ENCODE results near the gene EVC. TPM values are rescaled to one million over a fixed set of nuclear protein-coding genes. Genes with fewer than 3 reads are reported as not detected.

The EVC gene
- total RNA-seq, 1 donor from 2014 or later: 41.4 TPM

DNA sequence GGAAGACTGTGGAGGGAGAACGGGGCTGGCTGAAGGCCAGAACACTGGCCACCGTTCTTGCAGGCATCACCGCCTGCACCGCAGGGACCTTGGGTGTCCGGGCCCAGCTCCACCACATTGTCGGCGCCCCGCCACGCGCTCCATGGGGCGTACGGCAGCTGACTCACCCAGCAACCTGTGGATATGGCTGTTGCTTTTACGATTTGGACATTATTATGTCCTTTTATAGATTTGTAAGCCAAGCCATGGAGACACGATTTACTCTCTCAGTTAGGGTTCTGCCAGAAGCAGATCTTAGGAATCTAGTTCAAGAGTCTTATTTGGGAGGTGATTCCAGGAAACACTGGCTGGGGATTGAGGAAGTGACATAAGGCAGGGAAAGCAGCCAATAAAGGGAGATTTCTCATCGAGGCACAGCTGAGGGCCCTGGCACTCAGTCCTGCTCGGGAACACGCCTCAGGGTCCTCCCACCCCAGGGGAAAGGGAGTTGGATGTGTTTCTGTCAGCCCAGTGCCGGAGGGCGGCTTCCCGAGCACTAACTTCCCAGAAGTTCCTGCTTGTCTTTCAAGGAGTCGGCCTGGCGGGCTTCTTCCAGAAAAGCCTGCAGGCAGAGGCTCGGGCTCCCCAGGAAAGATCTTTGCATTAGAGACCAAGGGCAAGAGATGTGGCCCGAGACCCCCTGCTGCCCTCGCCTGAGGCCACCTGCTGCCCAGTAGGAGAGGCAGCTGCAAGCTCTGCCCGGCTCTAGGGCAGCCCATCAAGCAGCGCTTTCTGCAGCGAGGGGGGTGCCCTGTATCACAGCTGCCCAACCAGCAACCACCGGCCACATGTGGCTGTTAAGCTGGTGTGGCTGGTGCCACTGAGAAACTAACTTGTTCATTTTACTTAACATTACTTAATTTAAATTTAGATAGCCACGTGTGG lies 129.0 kb downstream of the EVC start:
- Histone ChIP-seq H3K27me3 (ENCODE audit: control insufficient read depth, insufficient read depth, low read length) (peaks cover 4% of the 10 kb centered on the region), H3K4me3 (ENCODE audit: low read depth, low read length) (no peak overlapping the region), H3K36me3 (ENCODE audit: control insufficient read depth, insufficient read depth, low read length) (no peaks in the 10 kb centered on the region)
- TF ChIP-seq, protein P1, sequence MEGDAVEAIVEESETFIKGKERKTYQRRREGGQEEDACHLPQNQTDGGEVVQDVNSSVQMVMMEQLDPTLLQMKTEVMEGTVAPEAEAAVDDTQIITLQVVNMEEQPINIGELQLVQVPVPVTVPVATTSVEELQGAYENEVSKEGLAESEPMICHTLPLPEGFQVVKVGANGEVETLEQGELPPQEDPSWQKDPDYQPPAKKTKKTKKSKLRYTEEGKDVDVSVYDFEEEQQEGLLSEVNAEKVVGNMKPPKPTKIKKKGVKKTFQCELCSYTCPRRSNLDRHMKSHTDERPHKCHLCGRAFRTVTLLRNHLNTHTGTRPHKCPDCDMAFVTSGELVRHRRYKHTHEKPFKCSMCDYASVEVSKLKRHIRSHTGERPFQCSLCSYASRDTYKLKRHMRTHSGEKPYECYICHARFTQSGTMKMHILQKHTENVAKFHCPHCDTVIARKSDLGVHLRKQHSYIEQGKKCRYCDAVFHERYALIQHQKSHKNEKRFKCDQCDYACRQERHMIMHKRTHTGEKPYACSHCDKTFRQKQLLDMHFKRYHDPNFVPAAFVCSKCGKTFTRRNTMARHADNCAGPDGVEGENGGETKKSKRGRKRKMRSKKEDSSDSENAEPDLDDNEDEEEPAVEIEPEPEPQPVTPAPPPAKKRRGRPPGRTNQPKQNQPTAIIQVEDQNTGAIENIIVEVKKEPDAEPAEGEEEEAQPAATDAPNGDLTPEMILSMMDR (IDR thresholded peaks at IDR 0.05; ENCODE audit: insufficient read depth, low read length, poor library complexity, severe bottlenecking): no peak
- DNase-seq (ENCODE audit: low read depth): no peak

- H3K27me3 ChIP-seq (ENCODE audit: control insufficient read depth, insufficient read depth, low read length): peaks cover 3% of the 10 kb centered on the region
- DNase-seq (ENCODE audit: low read depth): no peak
- H3K4me3 ChIP-seq (ENCODE audit: low read depth, low read length): no peak overlapping the region
- H3K36me3 ChIP-seq (ENCODE audit: control insufficient read depth, insufficient read depth, low read length): no peaks in the 10 kb centered on the region
- TF ChIP-seq, protein P1 (IDR thresholded peaks at IDR 0.05; ENCODE audit: insufficient read depth, low read length, poor library complexity, severe bottlenecking): no peak
These were observed 131.5 kb downstream of the EVC start for GRCh38 chr4:5842456-5842855.

GRCh38 chr4:5843573-5844530 lies 132.9 kb downstream of the EVC start:
- Histone ChIP-seq H3K4me3 (ENCODE audit: low read depth, low read length) (no peak overlapping the region), H3K36me3 (ENCODE audit: control insufficient read depth, insufficient read depth, low read length) (no peaks in the 10 kb centered on the region), H3K27me3 (ENCODE audit: control insufficient read depth, insufficient read depth, low read length) (peaks cover 3% of the 10 kb centered on the region)
- TF ChIP-seq, protein P1 (IDR thresholded peaks at IDR 0.05; ENCODE audit: insufficient read depth, low read length, poor library complexity, severe bottlenecking): no peak
- no peak for DNase-seq (ENCODE audit: low read depth)

- Histone ChIP-seq H3K36me3 (ENCODE audit: control insufficient read depth, insufficient read depth, low read length) (no peaks in the 10 kb centered on the region), H3K27me3 (ENCODE audit: control insufficient read depth, insufficient read depth, low read length) (peaks cover 3% of the 10 kb centered on the region), H3K4me3 (ENCODE audit: low read depth, low read length) (no peak overlapping the region)
- no peak for DNase-seq (ENCODE audit: low read depth)
- TF ChIP-seq, protein P1 (IDR thresholded peaks at IDR 0.05; ENCODE audit: insufficient read depth, low read length, poor library complexity, severe bottlenecking): no peak
These were observed 134.3 kb downstream of the EVC start for GRCh38 chr4:5845035-5845905.

DNA sequence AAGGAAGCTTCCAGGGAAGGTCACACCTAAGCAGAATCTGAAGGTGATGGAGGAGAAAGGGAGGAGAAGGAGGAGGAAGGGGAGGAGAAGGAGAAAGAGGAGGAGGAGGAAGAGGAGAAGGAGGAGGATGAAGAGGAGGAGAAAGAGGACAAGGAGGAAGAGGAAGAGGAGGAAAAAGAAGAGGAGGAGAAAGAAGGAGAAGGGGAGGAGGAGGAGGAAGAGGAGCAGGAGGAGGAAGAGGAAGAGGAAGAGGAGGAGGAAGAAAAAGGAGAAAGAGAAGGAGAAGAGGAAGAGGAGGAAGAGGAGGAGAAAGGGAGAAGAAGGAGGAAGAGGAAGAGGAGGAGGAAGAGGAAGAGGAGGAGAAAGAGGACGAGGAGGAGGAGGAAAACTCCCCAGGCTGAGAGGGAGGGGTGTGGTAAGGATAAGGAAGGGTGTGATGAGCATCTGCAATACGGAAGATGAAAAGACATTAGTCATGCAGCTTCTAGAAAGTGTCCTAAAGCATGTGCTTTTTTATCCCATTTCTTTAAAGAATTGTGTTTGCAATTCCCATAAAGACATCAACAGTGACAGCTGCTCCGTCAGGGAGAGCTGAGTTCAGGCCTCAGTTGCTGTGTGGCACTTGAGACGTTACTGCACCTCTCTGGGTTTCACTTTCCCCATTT lies 140.8 kb downstream of the EVC start:
- no peak overlapping the region for H3K4me3 ChIP-seq (ENCODE audit: low read depth, low read length)
- H3K27me3 ChIP-seq (ENCODE audit: control insufficient read depth, insufficient read depth, low read length): no peaks in the 10 kb centered on the region
- TF ChIP-seq, protein P1 (IDR thresholded peaks at IDR 0.05; ENCODE audit: insufficient read depth, low read length, poor library complexity, severe bottlenecking): no peak
- no peak for DNase-seq (ENCODE audit: low read depth)
- H3K36me3 ChIP-seq (ENCODE audit: control insufficient read depth, insufficient read depth, low read length): no peaks in the 10 kb centered on the region

Measured in kidney epithelial cell (primary cell).